Hematopoietic multipotent progenitor cell treated with erythropoietin and hydrocortisone succinate and interleukin-3 and kit ligand, for 8 days (in vitro differentiated cells): Measurements from ENCODE around the gene CCDC192.
"Not testable (repeated sequence)": the region's sequence is repeated elsewhere in the genome, so short reads cannot be mapped to it uniquely, and the experiment has no call there.

Source experiments
- DNase-seq: peaks from one replicate; pipeline ENCODE4 v3.0.0-alpha.2; 2015

Gene CCDC192

GRCh38 chr5:127813633-127814587 lies 110.7 kb downstream of the CCDC192 start:
- DNase-seq = no peak

GRCh38 chr5:127814588-127814973 lies 111.4 kb downstream of the CCDC192 start:
- DNase-seq = no peak

GRCh38 chr5:127820910-127821553 lies 117.8 kb downstream of the CCDC192 start:
- DNase-seq = no peak

GRCh38 chr5:127821896-127822295 lies 118.7 kb downstream of the CCDC192 start:
- no peak for DNase-seq

GRCh38 chr5:127824126-127824525 lies 120.9 kb downstream of the CCDC192 start:
- DNase-seq = no peak

- DNase-seq = no peak
Measured at GRCh38 chr5:127826011-127826410, 122.8 kb downstream of the CCDC192 start.

- DNase-seq = no peak
Measured at GRCh38 chr5:127827451-127827850, 124.3 kb downstream of the CCDC192 start.

- DNase-seq = no peak
Measured at GRCh38 chr5:127830157-127830556, 127.0 kb downstream of the CCDC192 start.

GRCh38 chr5:127830829-127831598 lies 127.8 kb downstream of the CCDC192 start:
- DNase-seq = no peak

GRCh38 chr5:127832067-127832466 lies 128.9 kb downstream of the CCDC192 start:
- DNase-seq = no peak

- DNase-seq = no peak
Measured at GRCh38 chr5:127834094-127834531, 130.9 kb downstream of the CCDC192 start.

- DNase-seq = no peak
Measured at GRCh38 chr5:127834554-127834953, 131.4 kb downstream of the CCDC192 start.

- no peak for DNase-seq
Measured at GRCh38 chr5:127838661-127839060, 135.5 kb downstream of the CCDC192 start.

GRCh38 chr5:127839072-127839471 lies 135.9 kb downstream of the CCDC192 start:
- no peak for DNase-seq

GRCh38 chr5:127839496-127840197 lies 136.5 kb downstream of the CCDC192 start:
- no peak for DNase-seq

- DNase-seq = peak; percentile 4
Measured at GRCh38 chr5:127840198-127840524, 137.0 kb downstream of the CCDC192 start.

GRCh38 chr5:127840809-127841208 lies 137.6 kb downstream of the CCDC192 start:
- DNase-seq = no peak

- no peak for DNase-seq
Measured at GRCh38 chr5:127844581-127845021, 141.4 kb downstream of the CCDC192 start.

GRCh38 chr5:127846884-127847283 lies 143.7 kb downstream of the CCDC192 start:
- DNase-seq = no peak

GRCh38 chr5:127847641-127848040 lies 144.4 kb downstream of the CCDC192 start:
- not testable (repeated sequence) for DNase-seq

- DNase-seq = no peak
Measured at GRCh38 chr5:127848098-127848497, 144.9 kb downstream of the CCDC192 start.

- no peak for DNase-seq
Measured at GRCh38 chr5:127849408-127849807, 146.2 kb downstream of the CCDC192 start.

- DNase-seq = no peak
Measured at GRCh38 chr5:127849891-127850290, 146.7 kb downstream of the CCDC192 start.
